Lower lobe of right lung (tissue), 2 donors: Measurements from ENCODE around the gene MEMO1. TPM values are rescaled to one million over a fixed set of nuclear protein-coding genes. Genes with fewer than 3 reads are reported as not detected.

ENCODE experiments used
- ATAC-seq, 2 donors: fragments of 200-7000 bp; cut with Tn5 transposase; one replicate each; pipeline ENCODE4 v1.9.1; 2020 to 2022; ENCODE audit warnings: mild to moderate bottlenecking in 2 of 2, moderate library complexity in 2 of 2
- DNase-seq: peaks from one replicate; pipeline ENCODE4 v3.0.0-alpha.2; 2020
- H3K27ac ChIP-seq: fragments of 200-600 bp; one replicate; pipeline ENCODE4 v1.8.0; 2022
- H3K27me3 ChIP-seq: fragments of 200-600 bp; one replicate; pipeline ENCODE4 v1.8.0; 2022; ENCODE audit warnings: low read depth
- H3K36me3 ChIP-seq: fragments of 200-600 bp; one replicate; pipeline ENCODE4 v1.8.0; 2022; ENCODE audit warnings: mild to moderate bottlenecking
- H3K4me1 ChIP-seq: fragments of 200-600 bp; one replicate; pipeline ENCODE4 v1.8.0; 2022
- H3K4me3 ChIP-seq: fragments of 200-600 bp; one replicate; pipeline ENCODE4 v1.8.0; 2022; ENCODE audit warnings: mild to moderate bottlenecking
- H3K9me3 ChIP-seq: fragments of 200-600 bp; one replicate; pipeline ENCODE4 v1.8.0; 2022
- intact Hi-C: fragments of 100-400 bp; cut with DNase I; formaldehyde crosslinking; loops from one replicate; pipeline ENCODE4 v1.11.0; 2022
- total RNA-seq: library from RNA; stranded (reverse); fragmentation: NEBNext Ultra II Directional; extraction: Animal tissue kit (Norgen Biotek cat#: 25700); gene quantifications from one replicate; pipeline ENCODE4 v1.2.1, GENCODE V29; 2021
- TF ChIP-seq, protein P1 (sequence below): fragments of 200-600 bp; IDR thresholded peaks from one replicate; pipeline ENCODE4 v1.8.0; 2022; ENCODE audit warnings: antibody characterized with exemption, mild to moderate bottlenecking
- donor health status: DM: no; HTN: yes; CAD: no; lungs with severe emphysema.

Gene MEMO1
- total RNA-seq, 1 donor from 2014 or later, result 35.7 TPM

DNA sequence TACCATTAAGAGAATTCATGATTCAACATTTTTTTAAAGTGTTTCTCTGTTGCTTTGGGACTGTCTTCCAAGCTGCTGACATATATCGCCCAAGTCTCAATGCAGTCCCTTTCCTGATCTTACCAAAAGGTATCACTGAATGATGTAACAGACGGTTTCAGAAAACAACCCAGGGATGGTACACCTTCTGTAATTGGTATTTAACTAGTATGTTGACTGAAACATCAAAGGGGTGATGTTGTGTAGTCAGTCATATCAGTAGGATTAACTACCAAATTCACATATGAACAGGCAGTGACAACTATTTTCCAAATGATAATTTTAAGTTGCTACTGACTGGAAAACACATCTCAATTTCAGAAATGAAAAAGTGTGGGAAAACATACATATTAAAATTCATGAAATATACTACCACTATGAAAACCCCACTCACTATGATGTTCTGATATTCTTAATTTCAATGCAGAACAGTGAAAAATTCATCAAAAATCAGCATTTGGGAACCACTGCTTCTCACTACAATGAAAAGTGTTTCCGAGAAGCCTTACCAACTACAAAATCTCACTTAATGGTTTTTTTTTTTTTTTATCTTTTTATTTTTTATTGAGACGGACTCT lies 59.8 kb downstream of the MEMO1 start:
- Histone ChIP-seq H3K4me1 (no peaks in the 10 kb centered on the region), H3K27ac (no peak overlapping the region), H3K27me3 (no peaks in the 10 kb centered on the region), H3K36me3 (no peaks in the 10 kb centered on the region), H3K9me3 (no peaks in the 10 kb centered on the region), H3K4me3 (no peak overlapping the region)
- TF ChIP-seq, protein P1, sequence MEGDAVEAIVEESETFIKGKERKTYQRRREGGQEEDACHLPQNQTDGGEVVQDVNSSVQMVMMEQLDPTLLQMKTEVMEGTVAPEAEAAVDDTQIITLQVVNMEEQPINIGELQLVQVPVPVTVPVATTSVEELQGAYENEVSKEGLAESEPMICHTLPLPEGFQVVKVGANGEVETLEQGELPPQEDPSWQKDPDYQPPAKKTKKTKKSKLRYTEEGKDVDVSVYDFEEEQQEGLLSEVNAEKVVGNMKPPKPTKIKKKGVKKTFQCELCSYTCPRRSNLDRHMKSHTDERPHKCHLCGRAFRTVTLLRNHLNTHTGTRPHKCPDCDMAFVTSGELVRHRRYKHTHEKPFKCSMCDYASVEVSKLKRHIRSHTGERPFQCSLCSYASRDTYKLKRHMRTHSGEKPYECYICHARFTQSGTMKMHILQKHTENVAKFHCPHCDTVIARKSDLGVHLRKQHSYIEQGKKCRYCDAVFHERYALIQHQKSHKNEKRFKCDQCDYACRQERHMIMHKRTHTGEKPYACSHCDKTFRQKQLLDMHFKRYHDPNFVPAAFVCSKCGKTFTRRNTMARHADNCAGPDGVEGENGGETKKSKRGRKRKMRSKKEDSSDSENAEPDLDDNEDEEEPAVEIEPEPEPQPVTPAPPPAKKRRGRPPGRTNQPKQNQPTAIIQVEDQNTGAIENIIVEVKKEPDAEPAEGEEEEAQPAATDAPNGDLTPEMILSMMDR, result no peak
- no peak for ATAC-seq
- intact Hi-C loops, result no loop called here
- DNase-seq, result no peak

DNA sequence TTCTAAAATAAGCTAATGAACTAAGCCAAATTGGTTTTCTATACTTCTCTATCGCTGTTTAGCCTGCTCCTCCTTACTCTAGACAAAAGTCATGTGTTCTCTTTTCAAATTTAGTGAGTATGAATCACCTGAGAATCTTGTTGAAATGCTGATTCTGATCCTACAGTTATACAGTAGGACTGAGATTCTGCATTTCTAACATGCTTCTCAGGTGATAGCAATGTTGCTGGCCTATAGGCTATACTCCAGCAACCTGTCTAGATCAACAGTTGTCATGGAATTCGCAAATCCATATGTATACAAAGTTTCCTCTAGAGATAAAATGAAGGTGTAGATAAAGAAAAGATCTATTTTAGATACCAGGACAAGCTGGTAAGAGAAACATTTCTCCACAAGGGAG lies 62.9 kb downstream of the MEMO1 start:
- peaks cover 5% of the 10 kb centered on the region for H3K36me3 ChIP-seq
- intact Hi-C loops, result no loop called here
- no peak overlapping the region for H3K27ac ChIP-seq
- ATAC-seq (no peak), DNase-seq (no peak)
- TF ChIP-seq, protein P1, result no peak
- no peak overlapping the region for H3K4me3 ChIP-seq
- no peaks in the 10 kb centered on the region for H3K9me3 ChIP-seq
- H3K4me1 ChIP-seq, result no peaks in the 10 kb centered on the region
- H3K27me3 ChIP-seq, result no peaks in the 10 kb centered on the region

DNA sequence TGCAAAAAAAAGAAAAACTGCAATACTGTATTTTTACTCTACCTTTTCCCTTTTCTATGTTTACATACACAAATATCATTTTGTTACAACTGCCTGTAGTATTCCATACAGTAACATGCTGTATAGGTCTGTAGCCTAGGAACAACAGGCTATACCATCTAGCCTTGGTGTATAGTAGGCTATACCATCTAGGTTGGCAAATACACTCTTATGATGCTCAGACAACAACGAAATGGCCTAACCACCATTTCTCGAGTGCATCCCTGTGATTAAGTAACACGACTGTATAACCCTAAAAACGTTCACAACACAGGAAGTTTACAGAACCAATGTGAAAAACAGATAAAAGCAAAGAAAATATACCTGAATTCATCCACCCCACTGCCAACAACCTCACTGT lies 64.0 kb downstream of the MEMO1 start:
- ATAC-seq, result no peak

DNA sequence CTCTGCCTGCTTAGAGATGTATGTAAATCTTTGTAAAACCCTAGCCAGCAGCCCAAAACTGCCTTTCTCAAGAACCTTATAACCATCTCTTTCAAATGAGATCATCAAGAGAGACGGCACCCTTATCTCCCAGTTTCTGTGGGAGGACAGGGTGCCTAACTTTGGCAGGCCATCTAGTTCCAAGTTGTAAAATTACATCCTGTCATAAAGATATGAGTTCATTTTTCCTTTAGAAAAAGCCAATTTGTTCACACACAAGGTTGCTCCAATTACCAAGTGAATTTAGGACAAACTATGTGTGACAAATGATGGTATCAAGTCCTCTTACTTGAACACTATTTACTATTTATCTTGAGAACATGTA lies 65.3 kb downstream of the MEMO1 start:
- ATAC-seq, result no peak

More for the DNA sequence above, 64.0 kb downstream of the MEMO1 start:
- H3K27me3 ChIP-seq, result no peaks in the 10 kb centered on the region
- H3K4me3 ChIP-seq, result no peak overlapping the region
- no peak for DNase-seq
- H3K9me3 ChIP-seq, result no peaks in the 10 kb centered on the region
- TF ChIP-seq, protein P1, result no peak
- peaks cover 13% of the 10 kb centered on the region for H3K36me3 ChIP-seq
- intact Hi-C loops, result no loop called here
- H3K27ac ChIP-seq, result no peak overlapping the region
- H3K4me1 ChIP-seq, result no peaks in the 10 kb centered on the region

DNA sequence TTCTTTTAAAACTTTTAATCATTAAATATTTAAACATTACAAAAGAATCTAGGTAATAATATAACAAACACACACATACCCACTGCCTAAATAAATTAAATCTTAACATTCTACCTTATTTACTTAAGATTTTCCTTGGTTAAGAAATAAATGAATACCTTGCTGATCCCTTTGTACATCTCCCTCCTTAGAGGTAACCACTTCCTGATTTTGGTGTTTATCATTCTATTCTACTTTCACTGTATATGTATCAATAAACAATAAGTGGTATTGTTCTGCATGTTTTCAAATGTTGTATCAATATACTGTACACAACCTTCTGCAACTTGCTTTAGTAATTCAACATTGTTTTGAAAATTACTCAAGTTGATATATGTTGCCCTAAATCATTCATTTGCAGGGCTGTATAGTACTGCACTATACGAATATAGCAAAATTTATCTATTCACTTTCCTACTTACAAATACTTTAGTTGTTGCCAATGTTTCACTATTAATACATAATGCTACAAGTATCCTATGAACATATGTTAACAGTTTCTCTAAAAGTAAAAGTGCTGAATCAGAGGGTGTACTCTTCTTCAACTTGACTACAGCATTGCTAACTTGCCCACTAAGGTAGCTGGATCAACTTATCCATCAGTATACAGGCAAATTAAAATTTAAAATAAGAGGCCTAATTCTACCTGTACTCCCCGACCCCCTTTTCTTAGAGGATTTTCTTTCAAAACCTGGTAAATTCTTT lies 65.8 kb downstream of the MEMO1 start:
- Histone ChIP-seq H3K36me3 (peaks cover 13% of the 10 kb centered on the region), H3K4me1 (no peaks in the 10 kb centered on the region), H3K27me3 (no peaks in the 10 kb centered on the region), H3K4me3 (no peak overlapping the region), H3K27ac (no peak overlapping the region), H3K9me3 (no peaks in the 10 kb centered on the region)
- ATAC-seq (no peak), DNase-seq (no peak)
- TF ChIP-seq, protein P1, result no peak
- intact Hi-C loops, result no loop called here

More for the DNA sequence above, 65.3 kb downstream of the MEMO1 start:
- H3K9me3 ChIP-seq, result no peaks in the 10 kb centered on the region
- intact Hi-C loops, result no loop called here
- TF ChIP-seq, protein P1, result no peak
- H3K36me3 ChIP-seq, result peaks cover 13% of the 10 kb centered on the region
- H3K4me1 ChIP-seq, result no peaks in the 10 kb centered on the region
- no peak overlapping the region for H3K27ac ChIP-seq
- no peak for DNase-seq
- H3K27me3 ChIP-seq, result no peaks in the 10 kb centered on the region
- H3K4me3 ChIP-seq, result no peak overlapping the region
